ENCODE measurements around the gene CYP3A7. TPM values are rescaled to one million over a fixed set of nuclear protein-coding genes. Genes with fewer than 3 reads are reported as not detected.
A peak's percentile ranks its signal among the peaks of the same experiment; 100 is the strongest.

Gene CYP3A7
- total RNA-seq, 2 donors from 2014 or later, result not detected

DNA sequence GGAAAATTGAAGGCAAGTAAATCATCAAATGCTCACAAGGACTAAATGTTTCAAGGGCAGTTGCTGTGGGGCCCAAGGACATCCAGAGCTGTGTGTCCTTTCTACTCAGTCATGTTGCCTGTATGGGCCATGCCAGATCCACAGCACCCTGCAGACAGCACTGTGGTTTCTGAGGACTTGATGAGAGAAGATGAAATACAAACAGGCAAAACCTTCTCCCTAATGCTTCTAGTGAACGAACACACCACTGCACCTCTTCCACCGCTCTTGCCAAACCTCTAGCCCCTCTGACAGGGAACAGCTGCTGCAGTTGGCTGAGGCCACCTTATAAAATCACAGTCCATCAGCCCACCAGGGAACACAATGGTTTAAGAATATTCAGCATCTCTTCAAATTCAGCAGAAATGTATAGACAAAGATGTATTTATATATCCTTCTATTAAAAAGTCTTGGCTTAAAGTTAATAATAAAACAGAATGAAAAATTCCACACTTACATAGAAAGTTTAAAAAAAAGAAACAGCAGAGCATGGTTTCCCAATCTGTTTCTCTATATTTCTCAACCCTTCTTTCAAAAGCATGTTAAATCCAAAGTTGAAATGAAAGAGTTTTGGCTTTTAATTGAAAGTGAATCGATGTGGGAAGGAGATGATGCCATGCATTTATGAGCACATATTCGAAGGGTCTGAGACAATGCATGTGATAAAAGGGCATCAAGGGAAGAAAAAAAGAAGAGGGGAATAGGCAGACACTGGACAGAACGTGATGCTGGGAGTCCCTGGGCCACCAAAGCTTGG is 14.0 kb downstream of the CYP3A7 start:
- Histone ChIP-seq H3K4me1 (no peaks in the 10 kb centered on the region), H3K36me3 (no peaks in the 10 kb centered on the region), H3K27ac (peak overlapping the region; percentile 28), H3K27me3 (no peaks in the 10 kb centered on the region), H3K9me3 (no peaks in the 10 kb centered on the region), H3K9ac (ENCODE audit: low read depth in 2 of 2, low read length in 2 of 2) (peak overlapping the region in 1 of 2 donors; percentile 46), H3K4me3 (no peak overlapping the region)
- intact Hi-C loops (cut with DNase I), result no loop called here
- TF ChIP-seq, protein P1, sequence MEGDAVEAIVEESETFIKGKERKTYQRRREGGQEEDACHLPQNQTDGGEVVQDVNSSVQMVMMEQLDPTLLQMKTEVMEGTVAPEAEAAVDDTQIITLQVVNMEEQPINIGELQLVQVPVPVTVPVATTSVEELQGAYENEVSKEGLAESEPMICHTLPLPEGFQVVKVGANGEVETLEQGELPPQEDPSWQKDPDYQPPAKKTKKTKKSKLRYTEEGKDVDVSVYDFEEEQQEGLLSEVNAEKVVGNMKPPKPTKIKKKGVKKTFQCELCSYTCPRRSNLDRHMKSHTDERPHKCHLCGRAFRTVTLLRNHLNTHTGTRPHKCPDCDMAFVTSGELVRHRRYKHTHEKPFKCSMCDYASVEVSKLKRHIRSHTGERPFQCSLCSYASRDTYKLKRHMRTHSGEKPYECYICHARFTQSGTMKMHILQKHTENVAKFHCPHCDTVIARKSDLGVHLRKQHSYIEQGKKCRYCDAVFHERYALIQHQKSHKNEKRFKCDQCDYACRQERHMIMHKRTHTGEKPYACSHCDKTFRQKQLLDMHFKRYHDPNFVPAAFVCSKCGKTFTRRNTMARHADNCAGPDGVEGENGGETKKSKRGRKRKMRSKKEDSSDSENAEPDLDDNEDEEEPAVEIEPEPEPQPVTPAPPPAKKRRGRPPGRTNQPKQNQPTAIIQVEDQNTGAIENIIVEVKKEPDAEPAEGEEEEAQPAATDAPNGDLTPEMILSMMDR (IDR thresholded peaks at IDR 0.05), result no peak
- DNase-seq, result no peak

DNA sequence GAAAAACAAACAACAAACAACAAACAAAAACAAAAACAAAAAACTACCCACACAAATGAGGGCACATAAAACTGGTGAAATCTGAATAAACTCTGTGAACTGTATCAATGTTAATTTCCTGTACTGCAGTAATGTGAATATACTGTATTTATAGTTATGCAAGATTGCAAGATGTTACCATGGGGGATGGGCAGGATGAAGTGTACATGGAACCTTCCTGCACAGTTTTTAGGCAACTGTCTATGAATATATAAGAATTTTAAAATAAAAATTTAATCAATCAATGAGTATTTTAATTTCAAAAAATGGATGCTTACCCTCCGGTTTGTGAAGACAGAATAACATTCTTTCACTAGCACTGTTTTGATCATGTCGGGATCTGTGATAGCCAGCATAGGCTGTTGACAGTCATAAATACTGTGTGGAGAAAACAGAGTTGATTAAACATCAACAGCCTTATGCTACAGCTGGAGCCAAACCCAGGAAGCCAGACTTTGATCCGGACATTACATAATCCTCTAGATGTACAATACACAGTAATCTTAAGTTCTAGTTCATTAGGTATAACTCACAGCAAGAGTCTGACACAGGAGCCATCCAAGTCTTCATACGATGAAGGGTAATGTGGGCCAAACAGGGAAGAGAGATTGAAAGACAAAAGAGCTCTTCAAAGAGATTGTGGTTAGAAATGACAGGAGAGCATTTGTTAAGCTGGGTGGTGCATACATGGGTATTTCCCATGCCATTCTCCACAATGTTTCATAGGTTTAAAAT is 14.8 kb downstream of the CYP3A7 start:
- Histone ChIP-seq H3K9ac (ENCODE audit: low read depth in 2 of 2, low read length in 2 of 2) (peak overlapping the region in 1 of 2 donors; percentile 46), H3K36me3 (no peaks in the 10 kb centered on the region), H3K27me3 (no peaks in the 10 kb centered on the region), H3K9me3 (no peaks in the 10 kb centered on the region), H3K27ac (peak overlapping the region; percentile 28), H3K4me1 (no peaks in the 10 kb centered on the region), H3K4me3 (no peak overlapping the region)
- TF ChIP-seq, protein P1 (IDR thresholded peaks at IDR 0.05), result no peak
- peak; percentile 50 for DNase-seq
- intact Hi-C loops (cut with DNase I), result no loop called here

DNA sequence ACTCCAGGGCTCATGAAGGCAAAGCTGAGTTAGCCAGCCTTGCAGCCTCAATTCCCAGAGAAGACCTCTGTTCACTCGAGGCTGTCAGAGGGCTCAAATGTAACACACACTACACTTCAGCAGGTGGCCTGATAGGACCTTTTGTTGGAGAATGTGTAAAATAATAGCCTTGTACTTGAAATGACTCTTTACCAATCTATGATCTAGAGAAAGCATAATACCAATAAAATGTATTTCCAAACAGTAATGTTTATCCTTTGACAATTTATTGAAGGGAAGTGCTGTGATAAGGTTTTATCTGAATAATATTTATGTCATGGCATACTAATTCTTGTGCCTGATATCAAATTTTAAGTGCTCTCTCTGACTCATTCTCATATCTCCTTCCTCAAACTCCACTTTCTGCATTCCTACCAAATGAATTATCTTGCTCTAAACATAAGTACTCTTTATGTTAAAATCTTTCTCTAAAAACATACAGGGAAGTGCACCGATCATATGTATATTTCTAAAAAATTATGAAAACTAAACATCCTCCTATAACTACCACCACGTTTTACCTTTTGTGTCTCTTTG is 20.9 kb downstream of the CYP3A7 start:
- Histone ChIP-seq H3K9ac (ENCODE audit: low read depth in 2 of 2, low read length in 2 of 2) (no peak overlapping the region), H3K27me3 (no peaks in the 10 kb centered on the region), H3K36me3 (no peaks in the 10 kb centered on the region), H3K27ac (no peak overlapping the region), H3K9me3 (no peaks in the 10 kb centered on the region), H3K4me1 (no peaks in the 10 kb centered on the region), H3K4me3 (no peak overlapping the region)
- intact Hi-C loops (cut with DNase I), result no loop called here
- no peak for DNase-seq
- TF ChIP-seq, protein P1 (IDR thresholded peaks at IDR 0.05), result no peak

DNA sequence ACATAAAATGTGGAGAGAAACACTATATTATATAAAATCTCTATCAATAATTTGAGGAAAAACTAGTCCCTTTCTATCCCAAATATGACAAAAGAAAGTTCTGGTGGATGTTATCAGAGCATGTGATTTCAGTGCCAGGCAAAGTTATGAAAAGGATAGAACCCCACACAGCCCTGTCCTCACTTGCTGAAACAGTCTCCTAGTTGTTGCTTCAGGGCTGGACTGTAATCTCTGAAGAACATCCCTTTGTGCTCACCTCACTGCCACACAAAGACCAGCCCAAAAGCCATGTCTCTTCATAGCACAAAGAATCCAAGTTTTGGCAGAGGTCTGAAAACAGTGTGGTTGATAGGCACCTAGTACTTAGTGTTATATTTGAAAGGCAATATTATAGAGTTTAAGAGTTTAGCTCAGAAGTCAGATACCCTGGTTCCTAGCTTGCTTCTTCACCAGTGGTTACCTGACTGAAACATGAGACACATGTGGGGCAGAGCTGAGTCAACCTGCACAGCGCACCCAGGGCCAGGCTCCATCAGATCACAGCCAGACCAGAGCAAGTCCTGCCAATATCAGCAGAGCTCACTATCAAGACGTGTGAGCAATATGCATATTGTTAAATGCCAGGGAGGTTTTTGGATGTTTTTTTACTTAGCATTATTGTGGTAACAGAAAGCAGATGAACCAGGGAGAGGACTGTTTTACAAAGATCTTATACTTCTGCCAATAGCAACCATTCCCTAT is 25.0 kb downstream of the CYP3A7 start:
- no peak overlapping the region for H3K4me3 ChIP-seq
- H3K9ac ChIP-seq (ENCODE audit: low read depth in 2 of 2, low read length in 2 of 2), result no peak overlapping the region
- H3K4me1 ChIP-seq, result no peaks in the 10 kb centered on the region
- no peaks in the 10 kb centered on the region for H3K27me3 ChIP-seq
- intact Hi-C loops (cut with DNase I), result no loop called here
- no peaks in the 10 kb centered on the region for H3K9me3 ChIP-seq
- no peaks in the 10 kb centered on the region for H3K36me3 ChIP-seq
- TF ChIP-seq, protein P1 (IDR thresholded peaks at IDR 0.05), result no peak
- no peak overlapping the region for H3K27ac ChIP-seq
- DNase-seq, result no peak

DNA sequence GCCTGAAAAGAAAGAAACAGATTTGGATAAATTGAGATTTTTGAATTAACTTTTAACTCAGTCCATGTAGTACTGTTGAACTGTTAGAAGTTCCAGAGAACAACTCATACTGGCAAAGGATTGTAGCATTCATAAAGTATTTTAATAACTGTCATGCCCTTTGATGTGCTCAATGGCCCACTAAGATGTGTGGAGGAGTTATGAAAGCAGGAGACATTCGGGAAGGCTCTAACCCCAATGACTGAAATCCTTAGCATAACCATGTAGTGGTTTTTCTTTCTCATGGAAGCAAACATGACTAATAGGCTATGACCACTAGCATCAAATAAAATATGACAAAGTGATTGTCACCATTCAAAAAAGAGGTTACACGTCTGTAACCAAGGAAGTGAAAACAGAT is 25.7 kb downstream of the CYP3A7 start:
- no peaks in the 10 kb centered on the region for H3K4me1 ChIP-seq
- H3K4me3 ChIP-seq, result no peak overlapping the region
- H3K27ac ChIP-seq, result no peak overlapping the region
- intact Hi-C loops (cut with DNase I), result no loop called here
- H3K9me3 ChIP-seq, result no peaks in the 10 kb centered on the region
- no peak overlapping the region for H3K9ac ChIP-seq (ENCODE audit: low read depth in 2 of 2, low read length in 2 of 2)
- no peaks in the 10 kb centered on the region for H3K36me3 ChIP-seq
- TF ChIP-seq, protein P1 (IDR thresholded peaks at IDR 0.05), result no peak
- no peaks in the 10 kb centered on the region for H3K27me3 ChIP-seq
- no peak for DNase-seq

All from colonic mucosa (tissue), 4 donors.